NCI-H2171 (cell line): ENCODE measurements around the gene SPATA18.
"Not testable (repeated sequence)": the region's sequence is repeated elsewhere in the genome, so short reads cannot be mapped to it uniquely, and the experiment has no call there.

Experiments
- DNase-seq: peaks from one replicate; lab custom pipeline; 2025; lab: John Stamatoyannopoulos, UW

SPATA18 gene

GRCh38 chr4:52052475-52052780, 1.3 kb downstream of the SPATA18 start:
- DNase-seq: no peak

GRCh38 chr4:52054254-52054653, 3.1 kb downstream of the SPATA18 start:
- no peak for DNase-seq

GRCh38 chr4:52057196-52057595, 6.1 kb downstream of the SPATA18 start:
- no peak for DNase-seq

- DNase-seq: no peak
Measured at GRCh38 chr4:52058275-52058674, 7.2 kb downstream of the SPATA18 start.

GRCh38 chr4:52059372-52059771, 8.3 kb downstream of the SPATA18 start:
- DNase-seq: no peak

GRCh38 chr4:52069571-52069970, 18.5 kb downstream of the SPATA18 start:
- no peak for DNase-seq

- DNase-seq: no peak
Measured at GRCh38 chr4:52071791-52072546, 20.9 kb downstream of the SPATA18 start.

- DNase-seq: no peak
Measured at GRCh38 chr4:52076731-52077130, 25.6 kb downstream of the SPATA18 start.

- no peak for DNase-seq
Measured at GRCh38 chr4:52079659-52080058, 28.6 kb downstream of the SPATA18 start.

GRCh38 chr4:52081216-52081615, 30.1 kb downstream of the SPATA18 start:
- DNase-seq: no peak

- DNase-seq: not testable (repeated sequence)
Measured at GRCh38 chr4:52086425-52086824, 35.3 kb downstream of the SPATA18 start.

GRCh38 chr4:52091801-52092200, 40.7 kb downstream of the SPATA18 start:
- no peak for DNase-seq

GRCh38 chr4:52093466-52093865, 42.4 kb downstream of the SPATA18 start:
- no peak for DNase-seq

- DNase-seq: no peak
Measured at GRCh38 chr4:52094376-52095145, 43.5 kb downstream of the SPATA18 start.

- no peak for DNase-seq
Measured at GRCh38 chr4:52095374-52095773, 44.3 kb downstream of the SPATA18 start.

- DNase-seq: no peak
Measured at GRCh38 chr4:52096048-52096447, 44.9 kb downstream of the SPATA18 start.

- DNase-seq: no peak
Measured at GRCh38 chr4:52098618-52099017, 47.5 kb downstream of the SPATA18 start.

GRCh38 chr4:52099860-52100461, 48.9 kb downstream of the SPATA18 start:
- no peak for DNase-seq

- no peak for DNase-seq
Measured at GRCh38 chr4:52102587-52102986, 51.5 kb downstream of the SPATA18 start.

GRCh38 chr4:52103319-52103718, 52.2 kb downstream of the SPATA18 start:
- DNase-seq: no peak

GRCh38 chr4:52105276-52105675, 54.2 kb downstream of the SPATA18 start:
- DNase-seq: no peak

GRCh38 chr4:52106191-52106590, 55.1 kb downstream of the SPATA18 start:
- no peak for DNase-seq

- DNase-seq: peak; percentile 72
Measured at GRCh38 chr4:52106660-52107059, 55.6 kb downstream of the SPATA18 start.
